ENCODE data around the gene LARP7.
"Not testable (repeated sequence)": the region's sequence is repeated elsewhere in the genome, so short reads cannot be mapped to it uniquely, and the experiment has no call there.

The LARP7 gene

DNA sequence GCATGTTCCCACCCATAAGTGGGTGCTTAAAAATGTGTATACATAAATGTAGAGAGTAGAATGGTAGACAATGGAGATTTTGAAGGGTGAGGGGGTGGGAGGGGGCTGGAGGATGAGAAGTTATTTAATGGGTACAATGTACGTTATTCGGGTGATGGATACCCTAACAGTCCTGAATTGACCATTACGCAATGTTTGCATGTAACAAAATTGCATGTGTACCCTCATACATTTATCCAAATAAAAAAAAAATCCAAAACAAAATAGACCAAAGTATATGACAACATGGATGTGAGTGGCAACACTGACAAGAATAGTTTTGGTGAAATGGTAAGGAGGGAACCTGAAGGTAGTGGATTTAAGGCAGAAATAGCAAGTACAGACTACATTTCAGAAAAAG lies 63.7 kb downstream of the LARP7 start:
- H3K36me3 ChIP-seq (replicated peaks; ENCODE audit: low read depth, low read length) = no peaks in the 10 kb centered on the region
- no peak overlapping the region for H3K9ac ChIP-seq (ENCODE audit: low read length)
- H3K4me1 ChIP-seq (ENCODE audit: low read length) = peaks cover 10% of the 10 kb centered on the region; the same call in 1 of the 2 replicates
- H3K4me2 ChIP-seq (ENCODE audit: low read length) = no peak overlapping the region
- H3K9me3 ChIP-seq (ENCODE audit: insufficient read depth, low read length) = no peaks in the 10 kb centered on the region
- H4K20me1 ChIP-seq (ENCODE audit: insufficient read depth, low read length) = no peaks in the 10 kb centered on the region
- TF ChIP-seq, protein P1, sequence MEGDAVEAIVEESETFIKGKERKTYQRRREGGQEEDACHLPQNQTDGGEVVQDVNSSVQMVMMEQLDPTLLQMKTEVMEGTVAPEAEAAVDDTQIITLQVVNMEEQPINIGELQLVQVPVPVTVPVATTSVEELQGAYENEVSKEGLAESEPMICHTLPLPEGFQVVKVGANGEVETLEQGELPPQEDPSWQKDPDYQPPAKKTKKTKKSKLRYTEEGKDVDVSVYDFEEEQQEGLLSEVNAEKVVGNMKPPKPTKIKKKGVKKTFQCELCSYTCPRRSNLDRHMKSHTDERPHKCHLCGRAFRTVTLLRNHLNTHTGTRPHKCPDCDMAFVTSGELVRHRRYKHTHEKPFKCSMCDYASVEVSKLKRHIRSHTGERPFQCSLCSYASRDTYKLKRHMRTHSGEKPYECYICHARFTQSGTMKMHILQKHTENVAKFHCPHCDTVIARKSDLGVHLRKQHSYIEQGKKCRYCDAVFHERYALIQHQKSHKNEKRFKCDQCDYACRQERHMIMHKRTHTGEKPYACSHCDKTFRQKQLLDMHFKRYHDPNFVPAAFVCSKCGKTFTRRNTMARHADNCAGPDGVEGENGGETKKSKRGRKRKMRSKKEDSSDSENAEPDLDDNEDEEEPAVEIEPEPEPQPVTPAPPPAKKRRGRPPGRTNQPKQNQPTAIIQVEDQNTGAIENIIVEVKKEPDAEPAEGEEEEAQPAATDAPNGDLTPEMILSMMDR (IDR thresholded peaks at IDR 0.05; ENCODE audit: low read depth, low read length) = no peak
- no peak for TF ChIP-seq EZH2phosphoT487 (IDR thresholded peaks at IDR 0.05; ENCODE audit: low read depth)
- H2AFZ ChIP-seq (ENCODE audit: low read depth, low read length) = no peak overlapping the region
- peaks cover 11% of the 10 kb centered on the region for H3K27me3 ChIP-seq (ENCODE audit: low read depth, low read length)
- no peaks in the 10 kb centered on the region for H3K79me2 ChIP-seq (ENCODE audit: low read length)
- no peak overlapping the region for H3K4me3 ChIP-seq (ENCODE audit: low read length)
- H3K27ac ChIP-seq (ENCODE audit: low read length) = no peak overlapping the region

DNA sequence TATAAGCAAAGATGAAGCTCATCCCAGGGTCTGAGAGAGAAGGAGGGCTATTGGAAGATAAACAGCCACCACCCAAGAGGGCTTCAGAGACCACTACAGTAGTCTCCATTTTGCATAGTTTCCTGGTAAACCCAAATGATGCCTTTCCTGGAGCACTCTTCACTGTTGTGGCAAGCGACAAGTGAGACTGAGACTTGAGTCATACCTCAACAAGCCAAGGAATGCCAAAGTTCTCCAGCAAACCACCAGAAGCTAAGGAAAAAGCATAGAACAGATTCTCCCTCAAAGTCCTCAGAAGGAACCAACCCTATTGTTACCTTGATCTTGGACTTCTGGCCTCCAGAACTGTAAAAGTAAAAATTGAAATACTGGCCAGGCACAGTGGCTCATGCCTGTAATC lies 65.9 kb downstream of the LARP7 start:
- Histone ChIP-seq H2AFZ (ENCODE audit: low read depth, low read length) (no peak overlapping the region), H3K4me3 (ENCODE audit: low read length) (no peak overlapping the region), H3K79me2 (ENCODE audit: low read length) (no peaks in the 10 kb centered on the region), H3K9ac (ENCODE audit: low read length) (no peak overlapping the region), H3K9me3 (ENCODE audit: insufficient read depth, low read length) (no peaks in the 10 kb centered on the region), H3K36me3 (replicated peaks; ENCODE audit: low read depth, low read length) (no peaks in the 10 kb centered on the region), H4K20me1 (ENCODE audit: insufficient read depth, low read length) (no peaks in the 10 kb centered on the region), H3K27me3 (ENCODE audit: low read depth, low read length) (peaks cover 11% of the 10 kb centered on the region), H3K4me2 (ENCODE audit: low read length) (no peak overlapping the region), H3K27ac (ENCODE audit: low read length) (no peak overlapping the region), H3K4me1 (ENCODE audit: low read length) (peaks cover 20% of the 10 kb centered on the region)
- TF ChIP-seq EZH2phosphoT487 (IDR thresholded peaks at IDR 0.05; ENCODE audit: low read depth) = no peak
- TF ChIP-seq, protein P1 (IDR thresholded peaks at IDR 0.05; ENCODE audit: low read depth, low read length) = no peak

GRCh38 chr4:112704322-112704721 lies 67.4 kb downstream of the LARP7 start:
- TF ChIP-seq, protein P1 (IDR thresholded peaks at IDR 0.05; ENCODE audit: low read depth, low read length) = no peak
- TF ChIP-seq EZH2phosphoT487 (IDR thresholded peaks at IDR 0.05; ENCODE audit: low read depth) = no peak
- Histone ChIP-seq H2AFZ (ENCODE audit: low read depth, low read length) (0 out of 2 replicates have a peak overlapping the region, but pooled peaks have one; percentile 41), H3K4me1 (ENCODE audit: low read length) (peaks cover 23% of the 10 kb centered on the region), H3K4me2 (ENCODE audit: low read length) (no peak overlapping the region), H3K27ac (ENCODE audit: low read length) (no peak overlapping the region), H3K79me2 (ENCODE audit: low read length) (no peaks in the 10 kb centered on the region), H3K9me3 (ENCODE audit: insufficient read depth, low read length) (no peaks in the 10 kb centered on the region), H3K36me3 (replicated peaks; ENCODE audit: low read depth, low read length) (no peaks in the 10 kb centered on the region), H3K27me3 (ENCODE audit: low read depth, low read length) (peaks cover 11% of the 10 kb centered on the region), H4K20me1 (ENCODE audit: insufficient read depth, low read length) (no peaks in the 10 kb centered on the region), H3K9ac (ENCODE audit: low read length) (no peak overlapping the region), H3K4me3 (ENCODE audit: low read length) (no peak overlapping the region)

DNA sequence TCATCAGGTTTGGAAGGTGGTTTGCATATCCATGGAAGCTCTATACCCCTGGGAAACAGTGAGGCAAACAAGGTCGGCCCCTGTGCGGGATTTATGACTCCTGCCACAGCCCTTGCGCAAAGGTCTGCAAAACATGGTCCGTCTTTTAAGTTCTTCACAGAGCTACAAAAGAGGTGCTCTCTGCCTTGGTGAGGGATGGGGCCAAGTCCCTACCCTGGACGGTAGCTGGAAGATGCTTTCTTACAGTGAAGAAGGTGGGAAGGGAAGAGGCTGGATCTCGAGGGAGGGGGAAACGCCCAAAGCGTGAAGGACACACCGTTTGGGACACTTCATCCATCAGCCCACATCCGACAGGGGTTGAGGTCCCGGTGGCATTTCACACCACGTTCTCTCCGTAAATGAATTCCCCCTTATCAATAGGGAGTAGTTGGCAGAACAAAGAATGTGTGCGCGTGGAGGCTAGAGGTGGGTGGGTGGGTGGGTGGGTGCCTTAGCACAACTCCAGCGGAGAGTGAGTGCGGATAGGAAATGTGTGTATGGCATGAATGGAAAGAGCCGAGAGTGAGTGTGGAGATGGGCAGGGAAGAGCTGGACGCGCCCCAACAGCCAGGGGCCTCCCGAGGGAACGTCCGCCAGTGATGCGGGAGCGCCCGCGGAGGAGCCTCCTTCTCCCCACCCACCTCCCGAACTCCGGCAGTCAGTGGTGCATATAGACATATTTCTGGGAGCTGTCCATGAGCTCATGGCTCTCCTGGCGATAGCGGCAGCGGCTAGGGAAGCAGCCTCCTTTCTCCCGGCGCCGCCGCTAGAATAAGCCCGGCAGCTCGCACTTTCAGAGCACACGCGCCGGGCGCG lies 68.3 kb downstream of the LARP7 start:
- Histone ChIP-seq H3K27ac (ENCODE audit: low read length) (no peak overlapping the region), H2AFZ (ENCODE audit: low read depth, low read length) (peak overlapping the region; percentile 41; the same call in 1 of the 2 replicates), H3K4me3 (ENCODE audit: low read length) (peak overlapping the region; percentile 78), H3K4me2 (ENCODE audit: low read length) (peak overlapping the region; percentile 84), H3K36me3 (replicated peaks; ENCODE audit: low read depth, low read length) (no peaks in the 10 kb centered on the region), H3K4me1 (ENCODE audit: low read length) (peaks cover 23% of the 10 kb centered on the region), H3K79me2 (ENCODE audit: low read length) (no peaks in the 10 kb centered on the region), H4K20me1 (ENCODE audit: insufficient read depth, low read length) (no peaks in the 10 kb centered on the region), H3K9me3 (ENCODE audit: insufficient read depth, low read length) (no peaks in the 10 kb centered on the region), H3K27me3 (ENCODE audit: low read depth, low read length) (peaks cover 11% of the 10 kb centered on the region), H3K9ac (ENCODE audit: low read length) (peak overlapping the region; percentile 42; the same call in 1 of the 2 replicates)
- TF ChIP-seq, protein P1 (IDR thresholded peaks at IDR 0.05; ENCODE audit: low read depth, low read length) = no peak
- TF ChIP-seq EZH2phosphoT487 (IDR thresholded peaks at IDR 0.05; ENCODE audit: low read depth) = 0 out of 2 replicates have a peak, but pooled peaks have one; percentile 31

DNA sequence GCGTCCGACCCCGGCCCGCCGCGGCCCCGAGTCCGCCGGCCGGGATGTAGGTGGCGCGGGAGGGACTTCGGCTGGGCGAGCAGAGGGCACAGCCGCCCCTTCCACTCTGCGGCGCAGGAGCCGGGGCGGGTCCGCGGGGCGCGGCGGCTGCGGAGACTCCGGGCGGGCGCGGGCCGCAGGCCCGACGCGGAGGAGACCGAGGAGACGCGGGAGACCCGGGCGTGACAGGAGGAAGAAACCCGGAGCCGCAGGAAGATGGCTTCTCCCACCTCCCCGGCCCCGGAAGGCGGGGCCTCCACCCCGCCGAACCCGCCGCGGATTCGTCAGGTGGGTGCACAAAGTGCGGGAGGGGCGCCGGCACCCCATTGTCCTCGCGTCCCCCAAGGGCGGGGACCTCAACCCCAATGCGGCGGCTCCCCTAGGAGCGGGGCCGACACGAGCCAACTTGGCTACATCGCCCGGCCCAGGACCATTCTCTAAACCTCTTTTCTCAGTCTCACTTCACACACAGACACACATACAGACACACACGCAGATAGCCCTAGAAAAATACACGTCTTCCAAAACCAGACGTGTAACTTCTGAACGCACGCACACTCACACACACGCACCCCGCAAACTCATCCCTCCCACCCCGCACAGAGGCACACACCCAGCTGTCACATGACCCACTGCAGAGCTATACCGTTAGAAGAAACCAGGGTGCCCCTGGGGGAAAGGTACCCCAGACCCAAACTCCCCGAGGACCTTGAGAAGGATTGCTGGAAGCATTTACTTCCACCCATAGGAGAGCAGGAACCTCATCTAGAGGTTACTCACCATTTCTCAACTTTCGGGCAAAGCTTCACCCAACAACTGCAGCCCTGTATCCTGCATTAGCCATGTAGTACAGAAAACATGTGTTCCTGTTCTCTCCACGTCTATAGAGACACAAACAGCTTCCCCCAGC lies 69.2 kb downstream of the LARP7 start:
- Histone ChIP-seq H3K4me3 (ENCODE audit: low read length) (peak overlapping the region; percentile 87), H3K9ac (ENCODE audit: low read length) (peak overlapping the region; percentile 72), H3K27me3 (ENCODE audit: low read depth, low read length) (peaks cover 11% of the 10 kb centered on the region), H2AFZ (ENCODE audit: low read depth, low read length) (peak overlapping the region; percentile 96), H3K4me2 (ENCODE audit: low read length) (peak overlapping the region; percentile 90), H3K4me1 (ENCODE audit: low read length) (peaks cover 20% of the 10 kb centered on the region)
- not testable (repeated sequence) for H3K36me3 ChIP-seq (replicated peaks; ENCODE audit: low read depth, low read length); H3K79me2 ChIP-seq (ENCODE audit: low read length); H4K20me1 ChIP-seq (ENCODE audit: insufficient read depth, low read length); H3K9me3 ChIP-seq (ENCODE audit: insufficient read depth, low read length); H3K27ac ChIP-seq (ENCODE audit: low read length)

All from OCI-LY3 (cell line).